HG03521 (cell line): ENCODE measurements around the gene KIF26A.
"Not testable (repeated sequence)": the region's sequence is repeated elsewhere in the genome, so short reads cannot be mapped to it uniquely, and the experiment has no call there.

ENCODE experiments used
- ATAC-seq: cut with Tn5 transposase; IDR thresholded peaks from one replicate; pipeline ENCODE4 v1.9.1; 2021; ENCODE audit warnings: mild to moderate bottlenecking, moderate library complexity; ENCODE audit not compliant: unreplicated experiment

Gene KIF26A

DNA sequence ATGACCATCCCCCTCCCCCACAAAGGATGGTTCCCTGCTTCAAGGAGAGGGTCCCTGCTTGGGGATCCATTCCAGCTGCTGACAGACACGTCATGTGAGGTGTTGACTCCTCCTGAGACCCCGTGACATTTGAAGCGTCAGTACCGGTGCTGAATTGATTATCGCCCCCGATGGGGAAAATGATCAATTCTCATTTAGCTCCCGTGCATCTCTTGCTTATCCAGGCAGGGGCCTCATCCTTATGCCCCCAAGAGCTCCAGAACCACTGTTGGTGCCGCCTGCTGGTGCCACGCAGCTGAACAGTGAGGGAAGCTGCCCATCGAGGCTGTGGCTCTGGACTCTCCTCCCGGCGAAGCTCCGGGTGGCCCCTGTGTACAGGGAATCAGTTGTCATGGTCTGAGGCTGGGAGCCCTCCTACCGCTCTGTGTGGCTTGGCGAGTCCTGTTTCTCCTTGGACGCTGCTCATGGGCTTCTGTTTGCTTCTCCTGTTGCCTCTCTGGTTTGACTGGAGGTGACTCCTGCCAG, 4.6 kb downstream of the KIF26A start:
- no peak for ATAC-seq

DNA sequence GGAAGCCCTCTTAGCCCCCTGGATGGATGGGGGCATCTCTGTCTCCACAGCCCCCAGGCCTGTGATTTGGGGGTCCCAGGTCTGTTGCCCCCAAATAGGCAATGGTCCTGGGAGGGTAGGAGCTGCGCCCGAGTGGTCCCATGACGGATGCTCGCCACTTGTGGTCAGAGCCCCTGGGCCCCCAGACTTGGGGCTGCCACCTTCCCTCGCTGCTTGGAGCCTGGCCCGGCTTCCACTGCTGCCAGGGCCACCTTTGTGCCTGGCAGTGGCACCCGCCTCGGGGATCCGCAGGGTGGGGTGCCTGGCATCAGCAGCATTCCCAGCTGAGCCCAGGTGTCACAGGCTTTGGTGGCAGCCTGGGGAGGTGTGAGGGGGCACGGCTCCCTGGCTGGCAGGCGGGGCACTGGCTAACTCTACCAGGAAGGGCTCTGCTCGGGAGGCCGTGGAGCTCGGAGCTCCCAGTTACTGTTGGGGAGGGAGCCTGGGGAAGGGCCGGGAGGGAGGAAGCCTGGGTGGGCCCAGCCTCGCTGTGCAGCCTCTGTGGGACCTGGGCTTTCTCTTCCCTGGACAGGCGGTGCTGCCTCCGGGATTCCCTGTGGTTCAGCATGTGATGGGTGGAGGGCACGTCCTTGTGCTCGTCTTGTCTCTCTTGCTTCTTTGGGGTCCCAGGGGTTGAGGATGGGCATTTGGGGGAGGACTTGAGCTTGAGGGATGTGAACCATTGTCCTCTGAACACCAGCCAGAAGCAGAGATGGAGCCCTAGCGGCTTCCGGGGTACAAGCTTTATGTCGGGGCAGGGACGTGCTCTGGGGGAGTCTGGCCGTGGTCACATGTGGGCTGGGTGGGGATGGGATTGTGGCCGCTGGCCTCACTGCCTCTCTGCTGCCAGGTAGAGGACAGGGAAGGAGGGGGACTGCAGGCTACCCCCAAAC, 5.4 kb downstream of the KIF26A start:
- no peak for ATAC-seq

DNA sequence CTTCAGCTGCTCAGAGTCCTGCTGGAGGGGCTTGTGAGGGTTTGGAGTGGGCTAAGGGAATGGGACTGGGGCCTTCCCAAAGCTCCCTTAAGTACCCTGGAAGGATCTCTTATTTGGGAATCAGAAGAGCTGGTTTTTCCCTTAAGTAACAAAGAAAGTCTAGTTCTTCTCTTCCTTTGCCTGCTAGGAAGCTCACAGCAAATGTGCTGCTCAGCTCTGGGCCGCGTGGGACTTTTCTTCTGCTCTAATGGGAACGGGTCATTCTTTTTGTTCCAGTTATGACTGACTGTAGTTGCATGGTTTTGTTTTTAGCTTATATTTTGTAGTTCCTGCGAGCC, 6.0 kb downstream of the KIF26A start:
- no peak for ATAC-seq

GRCh38 chr14:104144911-104145825, 6.8 kb downstream of the KIF26A start:
- no peak for ATAC-seq

DNA sequence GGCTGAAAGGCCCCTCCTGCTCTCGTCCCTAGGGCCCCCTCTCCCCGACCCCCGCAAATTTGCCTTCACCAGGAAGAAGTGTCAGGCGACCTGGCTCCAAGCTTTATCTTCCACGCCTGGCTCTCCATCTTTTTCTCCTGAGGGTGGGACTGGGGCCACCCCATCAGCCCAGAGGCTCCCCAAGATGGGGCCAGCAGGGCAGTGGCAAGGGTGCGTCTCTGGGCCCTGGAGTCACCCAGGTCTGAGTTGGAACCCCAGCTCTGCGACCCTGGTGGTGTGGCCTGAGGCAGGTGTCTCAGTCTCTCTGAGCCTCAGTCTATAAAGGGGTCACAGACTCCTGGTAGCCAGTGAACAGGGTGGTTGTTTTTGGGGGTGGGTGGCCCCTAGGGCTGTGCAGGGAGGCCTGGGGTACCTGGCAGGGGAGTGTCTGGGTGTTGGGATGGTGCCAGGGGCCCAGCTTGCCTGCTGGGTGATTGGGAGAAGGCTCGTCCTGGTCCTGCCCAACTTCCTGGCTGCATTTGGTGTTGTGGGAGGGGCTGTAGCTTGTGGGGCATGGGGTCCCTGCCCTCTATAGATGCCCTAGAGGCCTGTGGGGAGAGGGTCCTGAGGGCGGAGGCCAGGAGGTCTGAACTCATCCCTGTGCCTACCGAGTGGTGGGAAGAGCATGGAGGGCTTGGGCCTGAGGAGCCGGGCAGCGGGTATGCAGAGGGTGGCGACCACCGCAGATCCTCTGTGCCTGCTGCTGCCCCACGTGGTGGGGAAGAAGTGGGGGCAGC, 7.6 kb downstream of the KIF26A start:
- ATAC-seq, result no peak

DNA sequence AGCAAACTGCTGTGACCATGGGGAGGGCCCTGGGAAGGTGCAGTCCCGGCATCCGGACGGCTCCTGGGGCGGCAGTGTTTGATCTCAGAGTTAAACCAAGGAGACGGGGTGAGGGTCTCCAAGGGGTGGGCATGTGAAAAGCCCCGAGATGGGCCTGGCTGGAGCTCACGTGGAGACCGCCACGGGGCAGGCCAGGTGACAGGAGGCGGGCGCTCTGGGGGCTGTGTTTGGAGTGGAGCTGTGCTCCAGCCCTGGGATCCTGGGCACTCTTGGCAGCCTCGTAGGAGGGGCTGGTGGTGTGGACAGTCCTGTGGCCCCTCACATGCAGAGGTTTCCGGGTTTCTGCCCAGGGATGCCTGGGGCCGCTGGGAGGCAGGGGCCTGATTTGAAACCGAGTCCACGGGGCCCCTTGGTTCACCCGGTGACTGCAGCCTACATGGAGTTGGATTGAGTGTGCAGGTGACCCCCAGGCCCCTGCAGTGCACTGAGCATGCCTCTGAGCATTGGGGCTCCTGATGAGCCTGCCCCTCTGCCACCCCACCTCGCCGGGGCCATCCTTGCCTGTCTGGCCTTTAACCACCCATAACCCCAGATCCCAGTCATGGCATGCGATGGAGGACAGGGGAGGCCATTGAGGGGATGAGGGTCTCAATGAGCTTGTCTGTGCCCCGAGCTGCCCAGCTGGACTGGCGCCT, 8.4 kb downstream of the KIF26A start:
- ATAC-seq, result no peak

DNA sequence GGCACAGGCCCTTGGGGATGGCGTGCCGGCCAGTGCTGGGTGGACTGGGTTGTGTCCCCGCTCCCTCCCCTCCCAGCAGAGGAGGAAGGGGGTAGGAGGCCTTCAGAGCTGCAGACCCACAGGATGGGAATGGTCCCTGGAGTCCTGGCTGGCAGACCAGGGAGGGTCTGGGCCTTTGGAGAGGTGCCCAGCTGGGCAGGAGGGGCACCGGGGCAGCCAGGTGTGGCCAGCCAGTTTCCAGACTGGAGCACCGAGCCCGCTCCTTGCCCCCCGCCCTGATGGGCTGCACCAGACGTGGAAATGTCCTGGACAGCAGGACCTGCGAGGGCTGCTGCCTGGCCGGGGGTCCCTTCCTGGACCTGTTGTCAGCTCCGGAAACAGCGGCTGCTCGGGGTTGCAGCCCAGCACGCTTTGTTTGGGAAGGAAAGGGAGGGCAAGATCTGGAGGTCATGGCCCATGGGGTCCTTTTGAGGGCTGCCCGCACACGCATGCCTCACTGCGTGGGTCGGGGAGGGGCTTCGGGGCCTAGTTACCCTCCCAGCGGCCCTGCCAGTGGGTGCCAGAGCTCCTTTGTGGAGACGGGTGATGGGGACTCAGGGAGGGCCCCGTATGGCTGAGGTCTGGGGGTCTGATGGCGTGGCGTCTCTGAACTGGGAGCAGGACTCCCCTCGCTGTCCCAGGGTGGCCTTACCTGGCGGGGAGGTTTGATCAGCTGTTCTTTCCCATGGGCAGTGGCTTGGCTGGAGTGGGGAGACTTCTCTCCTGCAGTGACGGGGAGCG, 9.1 kb downstream of the KIF26A start:
- no peak for ATAC-seq

GRCh38 chr14:104148433-104149277, 10.3 kb downstream of the KIF26A start:
- ATAC-seq, result no peak

GRCh38 chr14:104149278-104149595, 10.8 kb downstream of the KIF26A start:
- no peak for ATAC-seq

- no peak for ATAC-seq
Observed at GRCh38 chr14:104149617-104150135, 11.3 kb downstream of the KIF26A start.

- ATAC-seq, result no peak
Observed at GRCh38 chr14:104150136-104151025, 12.0 kb downstream of the KIF26A start.

GRCh38 chr14:104151026-104151381, 12.6 kb downstream of the KIF26A start:
- ATAC-seq, result no peak

DNA sequence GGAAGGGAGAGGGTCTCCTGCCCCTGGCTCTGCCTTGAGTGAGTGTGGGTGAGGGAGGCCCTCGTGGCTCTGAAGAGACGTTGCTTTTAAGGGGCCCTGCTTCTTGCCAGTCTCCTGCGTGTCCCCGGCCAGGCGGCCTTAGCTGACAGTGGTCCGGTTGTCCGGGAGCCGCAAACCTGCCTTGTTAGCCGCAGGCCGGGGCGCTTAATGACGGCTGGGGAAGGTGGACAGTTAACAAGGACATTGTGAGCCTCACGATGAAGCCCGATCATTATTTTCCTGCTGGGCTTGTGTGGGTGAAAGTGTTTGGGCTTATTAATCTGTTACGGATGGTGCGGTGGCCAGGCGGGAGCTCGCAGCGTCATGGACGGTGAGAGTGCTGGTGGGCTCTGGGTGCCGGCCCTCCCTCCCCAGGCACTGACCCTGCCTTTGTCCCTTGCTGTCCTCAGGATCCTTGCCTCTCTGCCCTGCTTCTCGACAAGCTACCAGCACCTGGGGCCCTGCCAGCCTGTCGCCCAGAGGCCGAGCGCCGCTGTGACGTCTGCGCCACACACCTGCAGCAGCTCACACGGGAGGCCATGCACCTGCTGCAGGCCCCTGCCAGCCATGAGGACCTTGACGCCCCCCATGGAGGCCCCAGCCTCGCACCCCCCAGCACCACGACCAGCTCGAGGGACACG, 13.3 kb downstream of the KIF26A start:
- ATAC-seq, result no peak

GRCh38 chr14:104152246-104152575, 13.8 kb downstream of the KIF26A start:
- ATAC-seq, result no peak

- no peak for ATAC-seq
Observed at GRCh38 chr14:104152686-104153393, 14.5 kb downstream of the KIF26A start.

DNA sequence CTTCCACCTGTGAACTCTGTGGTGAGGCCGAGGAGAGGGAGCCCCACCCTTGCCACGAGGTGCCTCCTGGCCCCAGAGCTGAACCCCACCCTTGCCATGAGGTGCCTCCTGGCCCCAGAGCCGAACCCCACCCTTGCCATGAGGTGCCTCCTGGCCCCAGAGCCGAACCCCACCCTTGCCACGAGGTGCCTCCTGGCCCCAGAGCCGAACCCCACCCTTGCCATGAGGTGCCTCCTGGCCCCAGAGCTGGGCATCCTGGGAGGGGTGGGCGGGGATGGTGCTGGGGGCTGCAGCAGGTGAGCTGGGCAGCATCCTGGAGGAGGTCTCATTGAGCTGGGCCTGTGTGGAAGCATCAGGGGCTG, 15.0 kb downstream of the KIF26A start:
- ATAC-seq, result not testable (repeated sequence)

DNA sequence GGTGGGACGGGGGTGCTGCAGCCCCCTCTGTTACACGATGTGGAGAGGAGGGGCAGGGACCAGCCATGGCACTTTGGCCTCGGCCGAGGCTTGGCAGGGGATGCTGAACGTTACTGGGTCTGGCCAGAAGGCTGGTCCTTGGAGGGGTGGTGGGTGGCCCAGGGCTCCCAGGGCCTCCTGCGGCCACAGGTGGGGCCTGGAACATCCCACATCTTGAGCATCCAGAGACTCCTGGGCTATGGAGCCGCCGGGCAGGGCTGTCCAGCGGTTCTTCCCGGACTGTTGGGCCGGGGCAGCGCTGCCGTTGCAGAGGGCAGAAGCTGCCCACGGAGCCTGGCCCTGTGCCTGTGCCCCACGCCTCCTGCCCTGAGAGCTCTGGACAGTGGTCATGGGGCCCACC, 15.9 kb downstream of the KIF26A start:
- ATAC-seq, result no peak
